ENCODE results near the gene AKAP1. TPM values are rescaled to one million over a fixed set of nuclear protein-coding genes. Genes with fewer than 3 reads are reported as not detected.

AKAP1 gene
- total RNA-seq, 4 donors from 2014 or later, result 57.5 to 174 (median 117) TPM

DNA sequence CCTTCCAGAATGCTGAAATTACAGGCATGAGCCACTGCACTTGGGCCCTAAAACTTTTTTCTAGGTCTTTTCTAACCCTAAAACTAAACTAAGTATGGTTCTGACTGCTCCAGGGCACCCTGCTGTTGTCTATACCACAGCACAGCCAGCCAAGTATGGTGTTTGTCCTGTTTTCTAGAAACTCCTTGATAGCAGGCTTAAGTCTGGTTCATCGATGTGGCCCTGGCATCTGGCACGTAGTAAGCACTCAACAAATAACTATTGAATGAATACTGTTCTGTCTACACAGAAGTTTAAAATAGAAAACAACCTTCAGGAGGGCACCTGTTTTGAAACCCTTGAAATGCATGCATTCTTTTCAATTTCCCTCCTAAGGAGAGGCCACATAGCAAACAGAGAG is 44.5 kb upstream of the AKAP1 start:
- TF ChIP-seq POLR2A (IDR thresholded peaks at IDR 0.05) (no peak), CTCF (IDR thresholded peaks at IDR 0.05 in 4 of 5, conservative IDR thresholded peaks at IDR 0.05 in 1 of 5) (no peak)
- ATAC-seq (no peak), DNase-seq (no peak)
- no peaks in the 10 kb centered on the region for H3K9me3 ChIP-seq
- H3K4me1 ChIP-seq, result peaks cover 11 to 21% of the 10 kb centered on the region in 2 donors
- no peak overlapping the region for H3K4me3 ChIP-seq
- in situ Hi-C loops (cut with MboI; ENCODE audit: low sequenced_read_pairs in 4 of 4), result no loop called here
- intact Hi-C loops (cut with DNase I; ENCODE audit: low total_unique reads), result no loop called here
- no peaks in the 10 kb centered on the region for H3K36me3 ChIP-seq
- H3K27me3 ChIP-seq, result peaks cover 0 to 4% (median 3%) of the 10 kb centered on the region in 3 donors
- H3K27ac ChIP-seq, result no peak overlapping the region

- TF ChIP-seq POLR2A (IDR thresholded peaks at IDR 0.05) (no peak), CTCF (IDR thresholded peaks at IDR 0.05 in 4 of 5, conservative IDR thresholded peaks at IDR 0.05 in 1 of 5) (no peak)
- H3K4me3 ChIP-seq, result no peak overlapping the region
- DNase-seq, result no peak
- intact Hi-C loops (cut with DNase I; ENCODE audit: low total_unique reads), result no loop called here
- no peaks in the 10 kb centered on the region for H3K9me3 ChIP-seq
- H3K27me3 ChIP-seq, result peaks cover 0 to 4% (median 3%) of the 10 kb centered on the region in 3 donors
- in situ Hi-C loops (cut with MboI; ENCODE audit: low sequenced_read_pairs in 4 of 4), result no loop called here
- H3K4me1 ChIP-seq, result peaks cover 0 to 14% of the 10 kb centered on the region in 2 donors
- H3K27ac ChIP-seq, result no peak overlapping the region
- H3K36me3 ChIP-seq, result no peaks in the 10 kb centered on the region
- ATAC-seq, result no peak
These were observed 41.8 kb upstream of the AKAP1 start for GRCh38 chr17:57043276-57043675.

- ATAC-seq, result peak; percentile 6 to 30
- peaks cover 0 to 4% (median 3%) of the 10 kb centered on the region in 3 donors for H3K27me3 ChIP-seq
- H3K9me3 ChIP-seq, result no peaks in the 10 kb centered on the region
- in situ Hi-C loops (cut with MboI; ENCODE audit: low sequenced_read_pairs in 4 of 4) (no loop called here), intact Hi-C loops (cut with DNase I; ENCODE audit: low total_unique reads) (no loop called here)
- peaks cover 5 to 14% of the 10 kb centered on the region in 2 donors for H3K4me1 ChIP-seq
- no peaks in the 10 kb centered on the region for H3K36me3 ChIP-seq
- no peak overlapping the region for H3K27ac ChIP-seq
- DNase-seq, result no peak
- H3K4me3 ChIP-seq, result peak overlapping the region; percentile 51 to 59 (median 54)
- no peak for TF ChIP-seq CTCF (IDR thresholded peaks at IDR 0.05 in 4 of 5, conservative IDR thresholded peaks at IDR 0.05 in 1 of 5)
- TF ChIP-seq POLR2A (IDR thresholded peaks at IDR 0.05), result no peak
These were observed 39.8 kb upstream of the AKAP1 start for GRCh38 chr17:57044976-57045867.

DNA sequence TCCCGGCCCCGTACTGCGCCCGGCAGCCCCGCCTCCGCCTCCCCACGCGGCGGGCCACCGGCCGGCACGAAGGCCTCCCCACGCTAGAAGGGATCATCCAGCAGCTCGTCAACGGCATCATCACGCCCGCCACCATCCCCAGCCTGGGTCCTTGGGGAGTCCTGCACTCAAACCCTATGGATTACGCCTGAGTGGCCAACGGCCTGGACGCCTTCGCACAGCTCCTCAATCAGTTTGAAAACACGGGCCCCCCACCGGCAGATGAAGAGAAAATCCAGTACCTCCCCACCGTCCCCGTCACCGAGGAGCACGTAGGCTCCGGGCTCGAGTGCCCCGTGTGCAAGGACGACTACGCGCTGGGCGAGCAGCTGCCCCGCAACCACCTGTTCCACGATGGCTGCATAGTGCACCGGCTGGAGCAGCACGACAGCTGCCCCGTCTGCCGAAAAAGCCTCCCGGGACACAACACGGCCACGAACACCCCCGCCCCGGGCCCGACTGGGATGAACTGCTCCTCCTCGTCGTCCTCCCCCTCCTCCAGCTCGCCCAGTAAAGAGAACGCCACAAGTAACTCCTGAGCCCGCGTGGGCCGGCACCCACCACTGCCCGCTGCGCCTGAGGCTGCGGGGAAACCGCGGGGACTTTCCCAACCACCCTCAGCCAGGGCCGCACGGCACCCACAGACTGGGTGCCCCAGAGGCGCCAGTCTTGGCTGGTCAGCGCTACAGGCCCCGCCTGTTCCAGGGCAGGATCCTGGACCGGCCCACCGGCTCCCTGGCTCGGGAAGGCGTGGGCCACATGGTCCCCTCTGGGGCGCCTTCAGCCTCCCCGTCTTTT is 39.0 kb upstream of the AKAP1 start:
- peak; percentile 71 to 73 for ATAC-seq
- Histone ChIP-seq H3K9me3 (no peaks in the 10 kb centered on the region), H3K36me3 (no peaks in the 10 kb centered on the region), H3K27me3 (peaks cover 0 to 4% (median 3%) of the 10 kb centered on the region in 3 donors), H3K4me1 (peaks cover 12 to 14% of the 10 kb centered on the region in 2 donors), H3K4me3 (peak overlapping the region; percentile 51 to 59 (median 54)), H3K27ac (peak overlapping the region in 1 of 4 donors; percentile 24)
- in situ Hi-C loops (cut with MboI; ENCODE audit: low sequenced_read_pairs in 4 of 4), result no loop called here
- intact Hi-C loops (cut with DNase I; ENCODE audit: low total_unique reads), result no loop called here
- TF ChIP-seq CTCF (IDR thresholded peaks at IDR 0.05 in 4 of 5, conservative IDR thresholded peaks at IDR 0.05 in 1 of 5) (no peak), POLR2A (IDR thresholded peaks at IDR 0.05) (peak in 1 of 2 donors; percentile 10)
- DNase-seq, result peak in 1 of 2 donors; percentile 45

Measured in gastrocnemius medialis (tissue), 4 donors.